T-cell (primary cell): ENCODE measurements around the gene SMG6. TPM values are rescaled to one million over a fixed set of nuclear protein-coding genes. Genes with fewer than 3 reads are reported as not detected.

ENCODE experiments used
- ATAC-seq, 4 experiments: fragments of 200-7000 bp in 3 of 4; fragments of 150-1000 bp in 1 of 4; cut with Tn5 transposase; replicated peaks in 1 of 4; 1 replicate in 3 of 4; 2 replicates in 1 of 4; pipeline ENCODE4 v1.10.0; 2021; ENCODE audit warnings: moderate library complexity in 3 of 4, mild to moderate bottlenecking in 2 of 4, moderate number of reproducible peaks in 1 of 4
- CTCF ChIA-PET, 2 donors: fragments of 300-600 bp; sonication (Branson Sonifier 250); formaldehyde crosslinking; loops; one replicate each; lab custom pipeline; 2022; ENCODE audit warnings: antibody characterized with exemption in 2 of 2; lab: Charles Lee
- POLR2A ChIA-PET, 2 donors: fragments of 300-600 bp; sonication (Branson Sonifier 250); formaldehyde crosslinking; loops; one replicate each; lab custom pipeline; 2022; ENCODE audit warnings: antibody characterized with exemption in 2 of 2; lab: Charles Lee
- DNase-seq, 35 experiments: peaks; one replicate each; pipeline versions ENCODE4 v3.0.0 to v3.0.0-alpha.2; 2013 to 2023
- H3K27ac ChIP-seq: one replicate; pipeline ENCODE4 v1.5.1; 2013; ENCODE audit warnings: low read length
- H3K27me3 ChIP-seq, 2 experiments: replicated peaks in 1 of 2; 1 replicate in 1 of 2; 2 replicates in 1 of 2; pipeline versions ENCODE4 v1.6.1 to v1.7.0; 2013; ENCODE audit warnings: low read length in 1 of 2, mixed read lengths in 1 of 2; ENCODE audit not compliant: control insufficient read depth in 2 of 2, insufficient read depth in 2 of 2; ENCODE audit errors: extremely low read depth in 1 of 2
- H3K36me3 ChIP-seq, 2 donors: 1 replicate in 1 of 2; 2 replicates in 1 of 2; pipeline versions ENCODE4 v1.6.1 to v1.7.0; 2013; ENCODE audit warnings: low read length in 1 of 2; ENCODE audit not compliant: control insufficient read depth in 2 of 2, insufficient read depth in 1 of 2; ENCODE audit errors: extremely low read depth in 1 of 2
- H3K4me1 ChIP-seq, 2 experiments: 1 replicate in 1 of 2; 2 replicates in 1 of 2; pipeline versions ENCODE4 v1.6.1 to v1.7.0; 2013; ENCODE audit warnings: low read length in 2 of 2, mixed read lengths in 1 of 2; ENCODE audit not compliant: insufficient read depth in 2 of 2, control insufficient read depth in 1 of 2; ENCODE audit errors: extremely low read depth in 1 of 2
- H3K4me3 ChIP-seq, 2 donors: 1 replicate in 1 of 2; 2 replicates in 1 of 2; pipeline versions ENCODE4 v1.5.1 to v1.7.0; 2013; ENCODE audit warnings: mild to moderate bottlenecking in 2 of 2, low read length in 1 of 2, moderate library complexity in 1 of 2; ENCODE audit not compliant: control insufficient read depth in 1 of 2; ENCODE audit errors: extremely low read depth in 1 of 2
- H3K9me3 ChIP-seq: 2 replicates; pipeline ENCODE4 v1.7.0; 2013
- H3K27ac Mint-ChIP-seq, 2 donors: one replicate each; pipeline ENCODE4 v1.8.0; 2020 to 2021; ENCODE audit warnings: mild to moderate bottlenecking in 2 of 2, mixed read lengths in 2 of 2
- H3K27me3 Mint-ChIP-seq, 2 donors: one replicate each; pipeline ENCODE4 v1.8.0; 2021 to 2022; ENCODE audit warnings: mixed read lengths in 2 of 2
- H3K36me3 Mint-ChIP-seq: one replicate; pipeline ENCODE4 v1.8.0; 2021; ENCODE audit warnings: mixed read lengths
- H3K4me1 Mint-ChIP-seq, 3 donors: one replicate each; pipeline ENCODE4 v1.8.0; 2020 to 2022; ENCODE audit warnings: mixed read lengths in 3 of 3, mild to moderate bottlenecking in 1 of 3
- H3K4me3 Mint-ChIP-seq, 3 donors: one replicate each; pipeline ENCODE4 v1.8.0; 2020 to 2022; ENCODE audit warnings: mild to moderate bottlenecking in 3 of 3, mixed read lengths in 3 of 3, moderate library complexity in 3 of 3
- H3K9me3 Mint-ChIP-seq, 3 donors: one replicate each; pipeline ENCODE4 v1.8.0; 2020 to 2022; ENCODE audit warnings: mixed read lengths in 3 of 3
- WGBS: methylation state at CpG from one replicate; pipeline ENCODE4 v1.1.5; 2013; ENCODE audit warnings: missing lambda C conversion rate; ENCODE audit not compliant: insufficient coverage; 5-methylcytosine and 5-hydroxymethylcytosine counted together
- total RNA-seq, 35 experiments: library from RNA in 6 of 35; stranded (reverse) in 6 of 35; fragments of 120-200 nt in 1 of 35; gene quantifications; one replicate each; pipeline versions ENCODE4 v1.2.1 to v1.2.4 and lab custom pipeline; 2013 to 2026

The SMG6 gene
- total RNA-seq, 5 donors from 2014 or later (not counting 1 experiment from before 2014, with no cell fraction given) = 42.7 to 55.4 (median 45.9) TPM

DNA sequence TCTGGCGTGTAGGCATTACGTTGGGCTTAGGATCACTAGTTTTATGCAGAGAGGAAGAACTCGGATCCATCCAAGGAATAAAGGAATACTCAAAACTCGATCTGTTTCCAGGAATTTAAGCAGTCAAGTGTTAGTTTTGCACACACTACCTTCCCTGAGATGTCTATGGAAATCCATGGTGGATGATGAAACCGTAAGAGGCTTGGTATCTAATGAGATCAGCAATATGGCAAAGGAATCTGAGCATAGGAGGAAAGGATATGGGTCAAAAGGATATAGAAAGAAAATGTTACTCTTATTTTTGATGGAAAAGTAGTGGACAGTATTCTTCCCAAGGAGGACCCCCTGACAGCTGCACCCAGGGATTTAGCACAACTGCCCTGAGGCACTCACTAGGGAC lies 59.6 kb downstream of the SMG6 start:
- H3K4me1 ChIP-seq = peaks cover 2 to 5% of the 10 kb centered on the region in 2 experiments
- no peak for ATAC-seq
- CTCF ChIA-PET = interaction anchor here (1.1 to 4.1 kb wide), 9 partner anchors 10 to 950 kb away, joined by 4 to 58 read pairs (median 7); partner anchors contain the start of gene HIC1 (in 2 of the 2)

DNA sequence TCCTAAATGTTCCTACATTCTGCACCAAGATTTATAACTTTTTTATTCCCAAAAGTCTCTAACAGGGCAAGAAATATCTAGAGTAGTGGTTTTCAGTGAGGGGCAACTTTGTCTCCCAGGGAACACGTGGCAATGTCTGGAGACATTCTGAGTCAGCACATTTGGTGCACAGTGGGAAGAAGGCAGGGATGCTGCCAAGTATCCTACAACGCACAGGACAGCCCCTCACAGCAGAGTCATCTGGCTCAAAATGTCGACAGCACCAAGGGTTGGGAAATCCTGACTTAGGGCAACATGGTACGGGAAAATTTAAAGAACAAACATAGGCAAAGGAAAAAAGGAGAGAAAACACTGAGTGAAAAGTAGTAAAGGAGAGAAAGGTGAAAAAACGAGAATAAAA lies 61.8 kb downstream of the SMG6 start:
- peaks cover 19 to 29% (median 21%) of the 10 kb centered on the region in 3 donors for H3K4me1 Mint-ChIP-seq
- Histone ChIP-seq H3K36me3 (peaks cover 10 to 52% of the 10 kb centered on the region in 2 donors), H3K9me3 (no peaks in the 10 kb centered on the region), H3K27ac (no peak overlapping the region), H3K4me1 (peaks cover 2 to 5% of the 10 kb centered on the region in 2 experiments), H3K4me3 (no peak overlapping the region), H3K27me3 (no peaks in the 10 kb centered on the region)
- ATAC-seq (no peak), DNase-seq (no peak)
- WGBS = 100% methylated on average over 5 of the region's 5 CpGs
- ChIA-PET CTCF (no interaction called here), POLR2A (no interaction called here)
- no peaks in the 10 kb centered on the region for H3K27me3 Mint-ChIP-seq
- H3K4me3 Mint-ChIP-seq = no peak overlapping the region
- no peaks in the 10 kb centered on the region for H3K9me3 Mint-ChIP-seq
- peak overlapping the region in 1 of 2 donors; percentile 32 for H3K27ac Mint-ChIP-seq
- H3K36me3 Mint-ChIP-seq = peaks cover 36% of the 10 kb centered on the region

More for the DNA sequence above, 59.6 kb downstream of the SMG6 start:
- no peak overlapping the region for H3K4me3 ChIP-seq
- H3K9me3 Mint-ChIP-seq = no peaks in the 10 kb centered on the region
- H3K4me3 Mint-ChIP-seq = no peak overlapping the region
- POLR2A ChIA-PET = interaction anchor here in 1 of 2 donors (0.6 to 0.7 kb wide), 2 partner anchors 40 to 1060 kb away, joined by 3 read pairs; no protein-coding TSS in a partner anchor
- H3K9me3 ChIP-seq = no peaks in the 10 kb centered on the region
- peaks cover 10 to 34% of the 10 kb centered on the region in 2 donors for H3K36me3 ChIP-seq
- peak overlapping the region; percentile 27 to 48 for H3K27ac Mint-ChIP-seq
- DNase-seq = no peak
- H3K36me3 Mint-ChIP-seq = peaks cover 42% of the 10 kb centered on the region
- no peaks in the 10 kb centered on the region for H3K27me3 Mint-ChIP-seq
- no peaks in the 10 kb centered on the region for H3K27me3 ChIP-seq
- peaks cover 26 to 33% (median 26%) of the 10 kb centered on the region in 3 donors for H3K4me1 Mint-ChIP-seq
- H3K27ac ChIP-seq = no peak overlapping the region
- WGBS = 100% methylated on average over 3 of the region's 5 CpGs

DNA sequence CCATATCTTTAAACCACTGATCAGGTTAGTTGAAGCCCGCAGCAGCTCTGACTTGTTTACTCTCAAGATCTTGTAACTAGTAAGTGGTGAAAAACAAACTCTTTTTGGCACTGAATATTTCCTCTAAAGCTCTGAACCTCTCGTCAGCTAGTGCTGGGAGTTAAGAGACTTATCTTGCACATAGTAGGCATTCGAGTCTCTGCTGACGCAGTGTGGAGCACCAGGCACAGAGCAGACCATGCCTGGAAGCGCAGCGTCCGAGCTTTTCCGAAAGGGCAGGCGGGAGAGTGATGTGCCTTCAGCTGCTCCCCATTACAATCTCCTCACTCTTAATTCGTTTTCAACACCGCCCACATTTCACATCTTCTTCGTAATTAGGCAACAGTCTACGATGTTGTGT lies 63.0 kb downstream of the SMG6 start:
- no peaks in the 10 kb centered on the region for H3K27me3 ChIP-seq
- ATAC-seq = no peak
- ChIA-PET CTCF (interaction anchor here in 1 of 2 donors (0.6 kb wide), 1 partner anchor 354 kb away, joined by 5 read pairs; no protein-coding TSS in a partner anchor), POLR2A (no interaction called here)
- Mint-ChIP-seq H3K4me1 (peaks cover 19 to 29% (median 21%) of the 10 kb centered on the region in 3 donors), H3K4me3 (no peak overlapping the region), H3K9me3 (no peaks in the 10 kb centered on the region), H3K27me3 (no peaks in the 10 kb centered on the region), H3K36me3 (peaks cover 47% of the 10 kb centered on the region), H3K27ac (peak overlapping the region; percentile 78 to 87)
- no peak for DNase-seq
- H3K9me3 ChIP-seq = no peaks in the 10 kb centered on the region
- peaks cover 10 to 58% of the 10 kb centered on the region in 2 donors for H3K36me3 ChIP-seq
- WGBS = 97% methylated on average over 8 of the region's 13 CpGs
- H3K27ac ChIP-seq = no peak overlapping the region
- H3K4me3 ChIP-seq = no peak overlapping the region
- peaks cover 2 to 5% of the 10 kb centered on the region in 2 experiments for H3K4me1 ChIP-seq

DNA sequence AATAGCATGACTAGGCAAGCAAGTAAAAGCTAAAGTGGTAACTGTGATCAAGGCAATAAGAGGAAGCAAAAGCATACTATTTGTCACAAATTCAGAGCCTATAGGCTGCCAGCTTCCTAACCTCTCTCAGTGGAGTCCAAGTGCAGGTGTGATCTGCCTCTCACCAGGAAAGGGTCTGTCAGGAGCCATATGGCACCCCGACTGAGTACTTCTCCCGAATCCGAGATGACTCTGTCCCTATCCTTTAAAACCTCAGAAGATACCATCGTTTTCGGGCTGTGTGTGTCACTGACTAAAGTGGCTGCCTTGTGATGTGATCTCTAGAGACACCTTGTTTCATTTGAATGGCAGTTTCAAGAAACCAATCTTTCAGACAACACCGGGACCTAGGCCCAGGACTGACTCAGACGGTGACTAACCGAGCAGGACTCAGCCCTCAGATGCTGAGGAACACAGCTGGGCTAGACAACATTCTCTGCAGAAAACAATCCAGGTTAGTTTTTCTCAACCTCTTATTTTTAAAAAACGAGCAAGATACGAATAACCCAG lies 63.6 kb downstream of the SMG6 start:
- Histone ChIP-seq H3K27me3 (no peaks in the 10 kb centered on the region), H3K27ac (no peak overlapping the region), H3K4me3 (no peak overlapping the region), H3K4me1 (peaks cover under 1 to 4% of the 10 kb centered on the region in 2 experiments), H3K36me3 (peaks cover 10 to 63% of the 10 kb centered on the region in 2 donors), H3K9me3 (no peaks in the 10 kb centered on the region)
- WGBS = 84% methylated on average over 8 of the region's 10 CpGs
- Mint-ChIP-seq H3K4me1 (peaks cover 19 to 28% (median 21%) of the 10 kb centered on the region in 3 donors), H3K27ac (peak overlapping the region; percentile 78 to 87), H3K9me3 (no peaks in the 10 kb centered on the region), H3K36me3 (peaks cover 52% of the 10 kb centered on the region), H3K4me3 (peak overlapping the region in 1 of 3 donors; percentile 37), H3K27me3 (no peaks in the 10 kb centered on the region)
- ATAC-seq (peak in 3 of 4 experiments; percentile 56 to 74 (median 71)), DNase-seq (peak in 2 of 35 experiments; percentile 26 to 29)
- POLR2A ChIA-PET = interaction anchor here (0.6 kb wide), 2 partner anchors 84 to 1010 kb away, joined by 4 to 9 read pairs; no protein-coding TSS in a partner anchor
- CTCF ChIA-PET = no interaction called here

DNA sequence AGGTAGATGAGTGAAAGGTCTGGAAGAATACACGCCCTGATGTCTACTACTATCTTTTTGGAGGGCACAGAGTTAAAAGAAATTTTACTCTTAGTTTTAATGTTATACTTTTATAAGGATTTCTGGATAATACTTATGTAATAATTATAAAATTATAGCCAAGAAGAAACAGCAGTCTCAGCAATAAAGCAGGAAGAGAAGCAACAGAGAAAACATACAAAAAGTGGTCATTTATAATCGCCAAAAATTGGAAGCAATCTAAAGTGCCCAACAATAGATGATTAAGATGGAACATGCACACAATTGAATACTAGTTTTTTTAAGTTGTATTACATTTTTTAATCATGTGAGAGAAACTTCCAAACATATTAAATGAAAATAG lies 64.4 kb downstream of the SMG6 start:
- Mint-ChIP-seq H3K36me3 (peaks cover 54% of the 10 kb centered on the region), H3K27ac (no peak overlapping the region), H3K9me3 (no peaks in the 10 kb centered on the region), H3K4me3 (no peak overlapping the region), H3K27me3 (no peaks in the 10 kb centered on the region), H3K4me1 (peaks cover 11 to 20% (median 16%) of the 10 kb centered on the region in 3 donors)
- H3K36me3 ChIP-seq = peaks cover 10 to 69% of the 10 kb centered on the region in 2 donors
- H3K9me3 ChIP-seq = no peaks in the 10 kb centered on the region
- H3K27me3 ChIP-seq = no peaks in the 10 kb centered on the region
- no peak overlapping the region for H3K27ac ChIP-seq
- POLR2A ChIA-PET = interaction anchor here in 1 of 2 donors (0.6 kb wide), 1 partner anchor 83 kb away, joined by 9 read pairs; no protein-coding TSS in a partner anchor
- DNase-seq (no peak), ATAC-seq (no peak)
- WGBS = no CpG with 5 or more reads among the region's 2 CpGs
- H3K4me3 ChIP-seq = no peak overlapping the region
- CTCF ChIA-PET = no interaction called here
- H3K4me1 ChIP-seq = no peaks in the 10 kb centered on the region

DNA sequence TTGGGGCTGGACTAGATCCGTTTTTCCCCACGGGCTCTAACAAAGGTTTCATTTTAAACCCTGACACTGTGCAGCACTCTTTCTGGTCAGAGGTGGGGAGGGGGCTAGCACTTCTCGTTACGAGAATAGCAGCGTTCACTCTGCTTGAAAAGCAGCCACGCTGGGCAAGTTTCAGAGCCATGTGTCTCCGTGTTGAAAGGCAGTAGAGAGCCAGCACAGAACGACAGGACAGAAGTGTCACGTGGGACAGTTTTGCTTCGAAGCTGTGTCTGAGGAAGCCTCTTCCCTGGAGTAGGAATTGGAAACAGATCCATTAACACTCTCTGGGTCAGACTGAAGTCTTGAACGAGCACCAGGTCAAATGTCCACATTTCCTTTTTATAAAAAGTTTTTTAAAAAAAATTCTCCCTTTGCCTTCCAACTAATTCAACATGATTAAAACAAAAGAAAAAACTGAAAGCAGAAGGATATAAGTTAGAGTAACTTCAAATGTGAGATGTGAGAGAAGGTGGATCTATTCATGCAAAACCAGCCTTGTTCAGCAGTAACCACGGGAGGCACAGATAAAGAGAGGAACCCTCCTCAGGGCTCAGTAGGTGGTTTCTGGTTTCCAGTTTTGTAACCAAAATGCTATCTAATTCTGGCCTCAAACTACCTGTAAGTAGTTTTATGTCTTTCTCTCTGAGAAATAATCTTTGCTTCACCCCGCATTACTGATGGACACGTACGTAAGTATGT lies 65.0 kb downstream of the SMG6 start:
- Histone ChIP-seq H3K27me3 (no peaks in the 10 kb centered on the region), H3K4me3 (no peak overlapping the region), H3K4me1 (no peaks in the 10 kb centered on the region), H3K36me3 (peaks cover 7 to 69% of the 10 kb centered on the region in 2 donors), H3K9me3 (no peaks in the 10 kb centered on the region), H3K27ac (no peak overlapping the region)
- H3K27me3 Mint-ChIP-seq = no peaks in the 10 kb centered on the region
- peaks cover 49% of the 10 kb centered on the region for H3K36me3 Mint-ChIP-seq
- no peak overlapping the region for H3K27ac Mint-ChIP-seq
- no peak for DNase-seq
- ChIA-PET CTCF (interaction anchor here in 1 of 2 donors (1.0 kb wide), 1 partner anchor 29 kb away, joined by 3 read pairs; no protein-coding TSS in a partner anchor), POLR2A (no interaction called here)
- no peak for ATAC-seq
- H3K9me3 Mint-ChIP-seq = no peaks in the 10 kb centered on the region
- H3K4me3 Mint-ChIP-seq = no peak overlapping the region
- peaks cover 9 to 18% (median 13%) of the 10 kb centered on the region in 3 donors for H3K4me1 Mint-ChIP-seq
- WGBS = 95% methylated on average over 9 of the region's 15 CpGs
